ENCODE results near the gene KNDC1.

KNDC1 gene

DNA sequence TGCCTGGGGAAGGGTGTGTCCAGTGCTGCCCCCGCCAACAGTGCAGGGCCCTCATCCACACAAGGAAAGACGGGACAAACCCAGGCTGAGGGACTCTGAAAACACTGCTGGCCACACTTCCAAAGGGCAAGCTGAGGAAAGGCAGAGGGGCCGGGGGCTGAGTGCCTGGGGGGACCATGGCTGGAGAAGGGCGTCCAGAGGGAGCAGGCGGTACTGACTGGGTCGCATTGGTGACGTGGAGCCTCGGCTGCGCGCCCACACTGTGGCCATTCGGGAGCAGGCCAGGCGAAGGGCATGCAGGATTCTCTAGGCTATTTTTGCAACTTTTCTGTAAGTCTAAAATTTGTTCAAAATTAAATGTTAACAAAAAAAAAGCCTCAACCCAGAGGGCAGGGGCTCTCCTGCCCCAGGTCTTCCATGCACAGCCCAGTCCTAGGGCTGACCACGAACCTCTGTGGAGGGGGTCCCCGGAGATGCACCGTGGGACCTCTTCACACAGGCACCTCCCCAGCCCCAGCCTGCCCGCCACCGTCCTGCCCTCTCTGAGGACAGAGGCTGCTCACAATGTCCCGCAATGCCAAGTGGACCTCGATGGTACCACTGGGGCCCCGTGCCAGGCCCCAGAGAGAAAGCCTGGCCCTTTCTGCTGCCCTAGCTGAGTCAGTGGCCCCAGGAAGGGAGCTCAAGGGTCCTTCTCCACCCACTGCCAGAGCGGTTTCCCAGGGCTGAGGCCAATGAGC lies 106.2 kb downstream of the KNDC1 start:
- TF ChIP-seq JUND (IDR thresholded peaks at IDR 0.05; ENCODE audit: low read depth) = no peak
- in situ Hi-C loops (cut with HindIII; ENCODE audit: low pct_unique_long_range_greater_than_20kb, low sequenced_read_pairs) = no loop called here
- no peak for DNase-seq (ENCODE audit: low read depth in 1 of 2, low spot score in 1 of 2)

- DNase-seq (ENCODE audit: low read depth in 1 of 2, low spot score in 1 of 2) = no peak
- in situ Hi-C loops (cut with HindIII; ENCODE audit: low pct_unique_long_range_greater_than_20kb, low sequenced_read_pairs) = no loop called here
- TF ChIP-seq JUND (IDR thresholded peaks at IDR 0.05; ENCODE audit: low read depth) = no peak
These were observed 107.3 kb downstream of the KNDC1 start for GRCh38 chr10:133267293-133267692.

- no peak for TF ChIP-seq JUND (IDR thresholded peaks at IDR 0.05; ENCODE audit: low read depth)
- DNase-seq (ENCODE audit: low read depth in 1 of 2, low spot score in 1 of 2) = no peak
- in situ Hi-C loops (cut with HindIII; ENCODE audit: low pct_unique_long_range_greater_than_20kb, low sequenced_read_pairs) = no loop called here
These were observed 107.8 kb downstream of the KNDC1 start for GRCh38 chr10:133267829-133268228.

- TF ChIP-seq JUND (IDR thresholded peaks at IDR 0.05; ENCODE audit: low read depth) = no peak
- in situ Hi-C loops (cut with HindIII; ENCODE audit: low pct_unique_long_range_greater_than_20kb, low sequenced_read_pairs) = no loop called here
- no peak for DNase-seq (ENCODE audit: low read depth in 1 of 2, low spot score in 1 of 2)
These were observed 108.5 kb downstream of the KNDC1 start for GRCh38 chr10:133268532-133268931.

DNA sequence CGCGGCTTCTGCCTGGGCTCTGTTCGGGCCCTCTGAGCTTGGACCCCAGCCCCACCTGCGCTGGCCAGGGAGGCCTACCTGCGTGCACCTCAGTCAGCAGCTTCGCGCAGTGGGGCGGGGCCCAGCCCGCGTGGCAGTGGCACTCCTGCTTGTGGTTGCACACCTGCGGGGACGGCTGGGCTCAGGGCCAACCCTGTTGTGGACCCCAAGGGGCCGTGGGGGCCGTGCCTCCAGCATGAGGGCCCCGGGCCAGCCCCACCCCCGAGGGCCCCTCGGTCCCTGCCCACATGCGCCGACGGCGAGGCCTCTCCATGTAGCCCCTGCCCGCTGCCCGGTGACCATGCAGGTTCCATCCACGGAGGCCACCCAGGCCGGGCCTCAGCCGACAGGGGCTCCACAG lies 109.3 kb downstream of the KNDC1 start:
- in situ Hi-C loops (cut with HindIII; ENCODE audit: low pct_unique_long_range_greater_than_20kb, low sequenced_read_pairs) = no loop called here
- DNase-seq (ENCODE audit: low read depth in 1 of 2, low spot score in 1 of 2) = no peak
- no peak for TF ChIP-seq JUND (IDR thresholded peaks at IDR 0.05; ENCODE audit: low read depth)

- in situ Hi-C loops (cut with HindIII; ENCODE audit: low pct_unique_long_range_greater_than_20kb, low sequenced_read_pairs) = no loop called here
- TF ChIP-seq JUND (IDR thresholded peaks at IDR 0.05; ENCODE audit: low read depth) = no peak
- DNase-seq (ENCODE audit: low read depth in 1 of 2, low spot score in 1 of 2) = no peak
These were observed 110.2 kb downstream of the KNDC1 start for GRCh38 chr10:133270204-133270603.

DNA sequence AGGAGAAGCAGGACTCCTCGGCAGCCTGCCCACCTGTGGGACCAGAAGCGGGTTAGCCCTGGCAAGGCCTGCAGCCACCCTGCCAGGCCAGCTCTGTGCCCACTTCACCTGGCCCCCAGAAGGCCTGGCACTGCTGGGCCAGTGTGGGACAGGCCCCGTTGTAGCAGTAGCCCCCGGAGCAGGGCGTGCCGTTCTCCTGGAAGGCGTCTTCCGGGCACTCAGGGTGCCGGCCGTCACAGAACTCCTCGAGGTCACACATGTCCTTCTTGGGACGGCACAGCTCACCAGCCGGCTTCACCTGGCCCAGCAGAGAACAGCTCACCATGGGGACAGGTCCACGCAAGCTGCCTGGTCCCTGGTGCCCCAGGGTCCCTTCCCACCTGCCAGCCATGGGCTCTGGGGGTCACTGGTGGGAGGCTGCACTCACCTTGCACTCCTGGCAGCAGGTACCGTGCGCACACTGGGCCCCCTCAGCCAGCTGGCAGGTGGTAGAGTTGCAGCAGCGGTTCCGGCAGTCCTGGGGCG lies 110.8 kb downstream of the KNDC1 start:
- DNase-seq (ENCODE audit: low read depth in 1 of 2, low spot score in 1 of 2) = no peak
- in situ Hi-C loops (cut with HindIII; ENCODE audit: low pct_unique_long_range_greater_than_20kb, low sequenced_read_pairs) = no loop called here
- TF ChIP-seq JUND (IDR thresholded peaks at IDR 0.05; ENCODE audit: low read depth) = no peak

GRCh38 chr10:133271521-133272300 lies 111.7 kb downstream of the KNDC1 start:
- TF ChIP-seq JUND (IDR thresholded peaks at IDR 0.05; ENCODE audit: low read depth) = no peak
- DNase-seq (ENCODE audit: low read depth in 1 of 2, low spot score in 1 of 2) = no peak
- in situ Hi-C loops (cut with HindIII; ENCODE audit: low pct_unique_long_range_greater_than_20kb, low sequenced_read_pairs) = no loop called here

- in situ Hi-C loops (cut with HindIII; ENCODE audit: low pct_unique_long_range_greater_than_20kb, low sequenced_read_pairs) = no loop called here
- TF ChIP-seq JUND (IDR thresholded peaks at IDR 0.05; ENCODE audit: low read depth) = no peak
- DNase-seq (ENCODE audit: low read depth in 1 of 2, low spot score in 1 of 2) = no peak
These were observed 112.4 kb downstream of the KNDC1 start for GRCh38 chr10:133272301-133272963.

DNA sequence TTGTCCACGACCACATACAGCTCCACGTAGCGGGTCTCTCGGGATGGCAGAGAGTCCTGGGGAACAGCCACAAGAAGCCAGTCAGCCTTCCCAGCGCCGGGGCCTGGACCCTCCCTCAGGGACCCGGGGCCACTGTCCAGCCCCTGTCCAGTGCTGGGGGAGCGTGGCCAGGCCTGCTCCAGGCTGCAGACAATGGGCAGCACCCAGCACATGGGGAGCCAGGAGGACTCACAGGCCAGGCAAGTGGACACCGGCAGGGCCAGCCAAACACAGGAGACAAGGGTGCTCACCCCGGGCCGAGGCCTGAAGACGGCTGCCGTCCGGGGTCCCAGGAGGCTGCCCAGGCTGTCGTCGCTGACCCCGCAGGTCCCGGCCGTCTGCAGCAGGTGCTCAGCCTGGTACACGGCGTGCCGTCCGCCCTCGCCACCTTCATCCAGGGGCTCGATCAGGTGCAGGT lies 113.0 kb downstream of the KNDC1 start:
- in situ Hi-C loops (cut with HindIII; ENCODE audit: low pct_unique_long_range_greater_than_20kb, low sequenced_read_pairs) = no loop called here
- TF ChIP-seq JUND (IDR thresholded peaks at IDR 0.05; ENCODE audit: low read depth) = no peak
- DNase-seq (ENCODE audit: low read depth in 1 of 2, low spot score in 1 of 2) = no peak

DNA sequence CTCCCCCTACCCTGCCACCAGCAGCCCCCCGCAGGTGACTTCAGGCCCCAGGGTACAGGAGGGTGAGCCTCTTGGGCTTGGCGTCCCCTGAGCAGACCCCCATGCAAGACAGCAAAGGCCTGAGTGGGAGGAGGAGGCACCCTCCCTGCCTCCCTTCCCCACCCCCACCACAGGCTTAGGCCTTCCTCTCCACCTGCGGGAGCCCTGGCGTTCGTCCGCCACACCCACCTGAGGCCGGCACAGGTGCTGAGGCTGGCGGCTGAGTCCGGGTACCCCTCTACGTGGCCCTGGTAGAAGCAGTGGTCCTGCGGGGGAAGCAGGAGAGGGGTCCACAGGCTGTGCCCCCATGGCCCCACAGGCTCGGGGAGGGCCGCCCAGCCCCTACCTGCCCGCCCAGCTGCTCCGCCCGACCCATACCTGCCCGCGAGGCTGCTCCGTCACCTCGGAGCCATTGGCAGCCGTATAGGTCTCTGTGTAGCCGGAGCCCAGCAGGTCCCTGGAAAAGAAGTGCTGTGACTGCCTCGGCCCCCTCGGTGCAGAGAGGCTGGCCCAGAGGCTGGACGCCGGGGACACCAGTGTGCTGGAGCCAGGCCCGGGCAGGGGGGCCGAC lies 113.6 kb downstream of the KNDC1 start:
- no peak for TF ChIP-seq JUND (IDR thresholded peaks at IDR 0.05; ENCODE audit: low read depth)
- in situ Hi-C loops (cut with HindIII; ENCODE audit: low pct_unique_long_range_greater_than_20kb, low sequenced_read_pairs) = no loop called here
- no peak for DNase-seq (ENCODE audit: low read depth in 1 of 2, low spot score in 1 of 2)
